ENCODE measurements around the gene PDXK.

The PDXK gene

DNA sequence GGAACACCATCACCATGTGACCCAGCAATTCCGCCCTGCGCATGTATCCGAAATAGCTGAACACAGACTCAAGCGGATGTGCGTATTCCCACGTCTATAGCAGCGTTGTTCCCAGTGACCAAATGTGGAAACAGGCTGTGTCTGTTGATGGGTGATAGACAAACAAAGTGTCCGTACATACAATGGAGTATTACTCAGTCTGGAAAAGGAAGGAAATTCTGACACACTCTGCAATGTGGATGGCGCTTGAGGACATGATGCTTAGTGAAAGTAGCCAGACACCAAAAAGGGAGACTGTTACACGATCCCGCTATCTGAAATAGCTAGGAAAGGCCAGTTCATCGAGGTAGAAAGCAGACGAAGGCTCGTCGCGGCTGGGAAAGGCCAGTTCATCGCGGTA, 25.8 kb downstream of the PDXK start:
- TF ChIP-seq, protein P1, sequence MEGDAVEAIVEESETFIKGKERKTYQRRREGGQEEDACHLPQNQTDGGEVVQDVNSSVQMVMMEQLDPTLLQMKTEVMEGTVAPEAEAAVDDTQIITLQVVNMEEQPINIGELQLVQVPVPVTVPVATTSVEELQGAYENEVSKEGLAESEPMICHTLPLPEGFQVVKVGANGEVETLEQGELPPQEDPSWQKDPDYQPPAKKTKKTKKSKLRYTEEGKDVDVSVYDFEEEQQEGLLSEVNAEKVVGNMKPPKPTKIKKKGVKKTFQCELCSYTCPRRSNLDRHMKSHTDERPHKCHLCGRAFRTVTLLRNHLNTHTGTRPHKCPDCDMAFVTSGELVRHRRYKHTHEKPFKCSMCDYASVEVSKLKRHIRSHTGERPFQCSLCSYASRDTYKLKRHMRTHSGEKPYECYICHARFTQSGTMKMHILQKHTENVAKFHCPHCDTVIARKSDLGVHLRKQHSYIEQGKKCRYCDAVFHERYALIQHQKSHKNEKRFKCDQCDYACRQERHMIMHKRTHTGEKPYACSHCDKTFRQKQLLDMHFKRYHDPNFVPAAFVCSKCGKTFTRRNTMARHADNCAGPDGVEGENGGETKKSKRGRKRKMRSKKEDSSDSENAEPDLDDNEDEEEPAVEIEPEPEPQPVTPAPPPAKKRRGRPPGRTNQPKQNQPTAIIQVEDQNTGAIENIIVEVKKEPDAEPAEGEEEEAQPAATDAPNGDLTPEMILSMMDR (IDR thresholded peaks at IDR 0.05; ENCODE audit: control insufficient read depth, extremely low read depth, insufficient read depth) = no peak
- no peak for DNase-seq (ENCODE audit: low read depth)
- H3K4me3 ChIP-seq (ENCODE audit: low read depth, low read length) = no peak overlapping the region

DNA sequence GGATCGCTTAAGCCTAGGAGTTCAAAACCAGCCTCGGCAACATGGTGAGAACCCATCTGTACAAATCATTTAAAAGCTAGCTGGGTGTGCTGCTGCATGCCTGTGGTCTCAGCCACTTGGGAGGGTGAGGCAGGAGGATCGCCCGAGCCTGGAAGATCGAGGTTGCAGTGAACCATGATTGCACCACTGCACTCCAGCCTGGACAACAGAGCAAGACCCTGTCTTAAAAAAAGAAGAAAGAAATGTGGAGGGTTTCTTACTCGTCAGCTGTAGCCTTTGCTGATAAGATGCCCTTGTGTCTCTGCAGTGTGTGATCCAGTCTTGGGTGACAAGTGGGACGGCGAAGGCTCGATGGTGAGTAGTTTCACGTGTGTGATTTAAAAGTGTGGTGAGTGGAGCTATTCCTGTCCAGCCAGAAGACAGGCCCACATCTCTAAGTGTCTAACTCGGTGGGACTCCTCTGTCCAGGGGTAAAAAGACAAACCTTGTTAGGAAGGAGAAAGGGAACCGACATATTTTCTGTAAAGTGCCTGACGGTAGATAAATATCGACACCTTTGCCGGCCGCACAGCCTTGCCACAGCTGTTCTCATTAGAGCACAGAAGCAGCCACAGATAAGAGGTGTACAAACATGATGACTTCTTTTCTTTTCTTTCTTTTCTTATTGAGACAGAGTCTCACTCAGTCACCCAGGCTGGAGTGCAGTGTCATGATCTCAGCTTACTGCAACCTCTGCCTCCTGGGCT, 27.0 kb downstream of the PDXK start:
- TF ChIP-seq, protein P1 (IDR thresholded peaks at IDR 0.05; ENCODE audit: control insufficient read depth, extremely low read depth, insufficient read depth) = no peak
- DNase-seq (ENCODE audit: low read depth) = no peak
- no peak overlapping the region for H3K4me3 ChIP-seq (ENCODE audit: low read depth, low read length)

DNA sequence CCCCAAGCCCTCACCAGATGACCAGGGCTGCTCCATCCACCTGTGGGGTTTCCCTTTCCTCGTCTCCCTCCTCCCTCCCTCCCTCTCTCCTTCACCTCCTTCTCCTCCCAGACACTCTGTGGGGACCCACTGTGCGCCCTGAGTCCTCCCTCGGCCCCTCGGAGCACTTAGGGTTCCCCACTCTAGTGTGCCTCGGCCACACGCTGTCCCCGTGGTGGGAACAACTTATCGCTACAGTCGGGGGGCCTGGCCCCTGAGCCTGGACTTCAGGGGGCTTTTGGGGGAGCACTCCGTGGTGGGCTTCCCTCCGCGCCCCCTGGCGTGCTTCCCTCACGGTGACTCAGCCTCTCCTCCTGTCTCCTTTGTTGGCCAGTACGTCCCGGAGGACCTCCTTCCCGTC, 29.7 kb downstream of the PDXK start:
- no peak overlapping the region for H3K4me3 ChIP-seq (ENCODE audit: low read depth, low read length)
- TF ChIP-seq, protein P1 (IDR thresholded peaks at IDR 0.05; ENCODE audit: control insufficient read depth, extremely low read depth, insufficient read depth) = no peak
- DNase-seq (ENCODE audit: low read depth) = no peak

DNA sequence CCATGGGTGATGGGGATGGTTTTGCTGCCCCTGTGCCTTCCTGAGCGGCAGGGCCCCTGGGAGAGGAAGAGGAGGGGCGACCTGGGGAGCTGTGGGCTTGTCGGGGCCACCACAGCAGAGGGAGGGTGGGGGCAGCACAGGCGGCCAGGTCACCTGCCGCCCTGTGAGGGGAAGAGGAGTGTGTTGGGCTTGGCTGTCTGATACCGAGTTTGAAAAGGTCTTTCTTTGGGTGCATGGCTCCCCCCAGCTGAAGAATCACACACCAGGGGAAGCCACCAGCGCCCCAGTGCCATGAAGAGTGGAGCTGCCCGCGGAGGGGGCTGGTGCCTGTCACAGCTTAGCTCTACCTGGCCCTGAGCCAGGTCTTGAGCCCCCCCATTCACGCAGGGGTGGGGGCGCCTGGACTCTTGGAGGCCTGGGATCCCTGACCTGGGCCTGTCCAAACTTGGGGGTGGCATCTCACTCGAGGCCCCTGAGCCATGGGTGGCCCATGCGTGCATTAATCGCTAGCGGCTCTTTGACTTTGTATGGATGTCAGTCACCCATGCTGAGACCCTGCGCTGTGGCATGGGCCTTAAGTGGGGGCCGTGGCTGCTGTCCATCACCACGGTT, 30.8 kb downstream of the PDXK start:
- DNase-seq (ENCODE audit: low read depth) = no peak
- TF ChIP-seq, protein P1 (IDR thresholded peaks at IDR 0.05; ENCODE audit: control insufficient read depth, extremely low read depth, insufficient read depth) = no peak
- no peak overlapping the region for H3K4me3 ChIP-seq (ENCODE audit: low read depth, low read length)

DNA sequence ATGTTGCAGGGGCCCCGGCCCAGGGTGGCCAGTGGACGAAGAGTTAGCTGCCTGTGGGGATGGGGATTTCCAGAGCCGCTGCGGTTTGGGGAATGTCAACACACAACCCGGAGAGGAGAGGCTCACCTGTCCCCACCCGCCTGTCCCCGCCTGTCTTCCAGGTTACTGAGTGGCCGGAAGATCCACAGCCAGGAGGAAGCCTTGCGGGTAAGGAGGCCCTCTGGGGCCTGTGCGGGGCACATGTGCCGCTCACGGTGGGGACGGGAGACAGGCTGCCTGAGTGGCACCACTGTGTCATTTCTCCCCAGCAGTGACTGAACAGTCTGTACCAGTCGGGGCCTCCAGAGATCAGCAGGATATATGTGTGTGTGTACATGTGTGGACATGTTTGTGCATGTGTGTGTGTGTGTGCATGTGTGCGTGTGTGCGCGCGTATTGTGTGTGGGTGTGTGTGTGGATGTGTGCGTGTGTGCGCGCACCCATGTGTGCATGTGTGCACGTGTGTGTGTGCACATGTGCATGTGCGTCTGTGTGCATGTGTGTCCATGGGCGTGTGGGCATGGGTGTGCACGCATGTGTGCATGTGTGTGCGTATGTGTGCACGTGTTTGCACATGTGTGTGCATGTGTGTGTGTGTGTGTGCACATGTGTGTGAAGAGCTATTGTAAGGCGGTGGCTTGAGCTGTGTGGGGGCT, 31.6 kb downstream of the PDXK start:
- TF ChIP-seq, protein P1 (IDR thresholded peaks at IDR 0.05; ENCODE audit: control insufficient read depth, extremely low read depth, insufficient read depth) = no peak
- no peak for DNase-seq (ENCODE audit: low read depth)

DNA sequence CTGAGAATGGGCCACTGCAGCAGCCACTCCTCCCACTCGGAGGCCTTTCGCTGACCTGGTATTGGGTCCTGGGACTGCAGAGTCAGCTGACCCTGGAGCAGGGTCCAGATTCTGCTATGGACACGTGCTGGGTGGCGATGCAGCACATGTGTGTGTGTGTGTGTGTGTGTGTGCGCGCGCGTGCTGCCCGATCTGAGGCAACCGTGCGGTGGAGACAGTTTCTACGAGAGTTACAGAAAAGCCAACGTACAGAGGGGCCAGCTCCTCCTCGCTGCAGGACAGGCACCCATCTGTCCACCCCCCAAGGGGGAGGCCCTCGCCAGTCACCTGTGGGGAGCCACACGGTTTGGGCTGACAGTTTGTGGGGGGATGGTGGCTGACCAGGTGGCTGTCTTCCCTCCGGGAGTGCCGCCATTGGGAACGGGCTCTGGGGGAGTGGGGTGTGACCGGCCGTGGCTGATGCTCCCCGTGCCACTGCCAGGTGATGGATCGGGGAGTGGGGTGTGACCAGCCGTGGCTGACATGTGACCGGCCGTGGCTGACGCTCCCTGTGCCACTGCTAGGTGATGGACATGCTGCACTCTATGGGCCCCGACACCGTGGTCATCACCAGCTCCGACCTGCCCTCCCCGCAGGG, 33.1 kb downstream of the PDXK start:
- DNase-seq (ENCODE audit: low read depth) = no peak
- TF ChIP-seq, protein P1 (IDR thresholded peaks at IDR 0.05; ENCODE audit: control insufficient read depth, extremely low read depth, insufficient read depth) = no peak
- no peak overlapping the region for H3K4me3 ChIP-seq (ENCODE audit: low read depth, low read length)

More for the DNA sequence above, 31.6 kb downstream of the PDXK start:
- H3K4me3 ChIP-seq (ENCODE audit: low read depth, low read length) = no peak overlapping the region
